ENCODE measurements around the gene MED27.

Gene MED27

DNA sequence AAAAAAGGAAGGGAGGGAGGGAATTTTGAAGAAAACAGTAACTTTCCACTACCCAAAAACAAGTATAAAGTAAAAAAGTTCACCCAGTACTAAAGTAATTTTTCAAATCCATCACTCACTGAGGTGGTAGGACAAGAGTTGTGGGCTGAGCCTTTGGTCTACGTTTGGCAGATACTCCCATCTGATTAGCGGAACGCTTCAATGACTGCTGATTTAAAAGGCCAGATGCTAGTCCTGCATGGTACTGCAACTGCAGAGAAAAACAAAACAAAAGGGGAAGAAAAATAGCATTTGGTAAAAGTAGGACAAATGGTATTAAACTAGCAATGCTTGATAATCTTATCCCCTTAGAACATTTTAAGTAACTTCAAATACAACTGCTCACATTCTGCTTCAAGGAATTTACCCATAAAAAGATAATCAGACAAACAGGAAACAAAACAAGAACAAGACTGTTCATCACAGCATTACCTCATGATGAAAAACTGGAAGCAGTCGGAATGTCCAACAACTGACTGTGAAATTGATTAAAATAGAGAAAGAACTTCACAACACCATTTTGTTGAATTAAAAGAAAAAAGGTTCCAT lies 65.4 kb downstream of the MED27 start:
- no peak overlapping the region for H3K4me2 ChIP-seq (ENCODE audit: insufficient read depth, low read length)
- H3K4me1 ChIP-seq (ENCODE audit: insufficient read depth, low read length), result no peaks in the 10 kb centered on the region
- no peak for ATAC-seq (ENCODE audit: insufficient read depth, low read depth)

DNA sequence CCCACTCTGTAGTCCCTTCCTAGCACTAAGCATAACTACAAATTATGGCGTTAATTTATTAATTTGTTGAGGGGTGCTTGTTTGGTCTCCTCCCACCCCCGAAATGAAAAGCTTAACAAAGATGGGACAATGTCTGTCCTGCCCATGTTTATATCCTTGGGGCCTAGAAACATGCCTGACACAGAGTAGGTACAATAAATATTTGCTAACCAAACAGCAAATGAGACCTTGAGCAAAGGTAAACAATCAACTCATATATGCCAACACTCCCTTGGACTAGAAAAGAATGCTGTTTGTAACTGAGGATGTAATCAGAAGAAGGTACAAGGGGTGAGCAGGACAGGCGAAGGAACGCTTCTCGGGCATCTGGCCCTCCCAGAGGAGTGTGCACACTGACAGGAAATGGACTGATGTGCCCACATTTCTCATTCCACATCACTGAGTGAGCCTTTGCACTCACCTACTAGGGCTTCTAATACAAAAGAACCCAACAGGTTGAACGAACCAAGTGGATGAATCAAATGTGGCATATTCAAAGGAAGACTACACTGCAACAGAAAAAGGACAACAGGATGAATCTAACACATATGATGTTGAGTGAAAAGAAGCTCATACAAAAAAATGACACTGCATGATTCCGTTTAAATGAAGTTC lies 66.8 kb downstream of the MED27 start:
- Histone ChIP-seq H2AFZ (ENCODE audit: low read depth, low read length) (no peak overlapping the region), H3K27ac (ENCODE audit: low read length) (no peak overlapping the region), H3K9ac (ENCODE audit: low read depth, low read length) (no peak overlapping the region), H3K27me3 (ENCODE audit: insufficient read depth, low read length, poor library complexity) (no peaks in the 10 kb centered on the region), H3K4me2 (ENCODE audit: insufficient read depth, low read length) (no peak overlapping the region), H3K4me3 (ENCODE audit: low read depth in 1 of 2, low read length in 2 of 2) (no peak overlapping the region), H4K20me1 (ENCODE audit: insufficient read depth, low read length) (peaks cover 15% of the 10 kb centered on the region; the same call in 1 of the 2 replicates), H3K9me3 (ENCODE audit: insufficient read depth, low read length, severe bottlenecking) (no peaks in the 10 kb centered on the region), H3K79me2 (ENCODE audit: insufficient read depth, low read length) (peaks cover 3% of the 10 kb centered on the region; the same call in 1 of the 2 replicates), H3K4me1 (ENCODE audit: insufficient read depth, low read length) (no peaks in the 10 kb centered on the region), H3K36me3 (ENCODE audit: insufficient read depth, low read length) (peaks cover 9% of the 10 kb centered on the region; the same call in 1 of the 2 replicates)
- no peak for ATAC-seq (ENCODE audit: insufficient read depth, low read depth)
- no peak for DNase-seq
- no peak for TF ChIP-seq EZH2 (IDR thresholded peaks at IDR 0.05; ENCODE audit: borderline replicate concordance, low read depth, low read length, severe bottlenecking)
- TF ChIP-seq, protein P1, sequence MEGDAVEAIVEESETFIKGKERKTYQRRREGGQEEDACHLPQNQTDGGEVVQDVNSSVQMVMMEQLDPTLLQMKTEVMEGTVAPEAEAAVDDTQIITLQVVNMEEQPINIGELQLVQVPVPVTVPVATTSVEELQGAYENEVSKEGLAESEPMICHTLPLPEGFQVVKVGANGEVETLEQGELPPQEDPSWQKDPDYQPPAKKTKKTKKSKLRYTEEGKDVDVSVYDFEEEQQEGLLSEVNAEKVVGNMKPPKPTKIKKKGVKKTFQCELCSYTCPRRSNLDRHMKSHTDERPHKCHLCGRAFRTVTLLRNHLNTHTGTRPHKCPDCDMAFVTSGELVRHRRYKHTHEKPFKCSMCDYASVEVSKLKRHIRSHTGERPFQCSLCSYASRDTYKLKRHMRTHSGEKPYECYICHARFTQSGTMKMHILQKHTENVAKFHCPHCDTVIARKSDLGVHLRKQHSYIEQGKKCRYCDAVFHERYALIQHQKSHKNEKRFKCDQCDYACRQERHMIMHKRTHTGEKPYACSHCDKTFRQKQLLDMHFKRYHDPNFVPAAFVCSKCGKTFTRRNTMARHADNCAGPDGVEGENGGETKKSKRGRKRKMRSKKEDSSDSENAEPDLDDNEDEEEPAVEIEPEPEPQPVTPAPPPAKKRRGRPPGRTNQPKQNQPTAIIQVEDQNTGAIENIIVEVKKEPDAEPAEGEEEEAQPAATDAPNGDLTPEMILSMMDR (IDR thresholded peaks at IDR 0.05; ENCODE audit: borderline replicate concordance, extremely low read depth, low read length, poor library complexity, severe bottlenecking), result no peak

More for the DNA sequence above, 65.4 kb downstream of the MED27 start:
- Histone ChIP-seq H3K79me2 (ENCODE audit: insufficient read depth, low read length) (peaks cover 6% of the 10 kb centered on the region; the same call in 1 of the 2 replicates), H2AFZ (ENCODE audit: low read depth, low read length) (no peak overlapping the region), H3K36me3 (ENCODE audit: insufficient read depth, low read length) (peaks cover 9% of the 10 kb centered on the region; the same call in 1 of the 2 replicates), H4K20me1 (ENCODE audit: insufficient read depth, low read length) (peaks cover 25% of the 10 kb centered on the region; the same call in 1 of the 2 replicates), H3K4me3 (ENCODE audit: low read depth in 1 of 2, low read length in 2 of 2) (no peak overlapping the region), H3K27me3 (ENCODE audit: insufficient read depth, low read length, poor library complexity) (no peaks in the 10 kb centered on the region), H3K27ac (ENCODE audit: low read length) (no peak overlapping the region), H3K9me3 (ENCODE audit: insufficient read depth, low read length, severe bottlenecking) (no peaks in the 10 kb centered on the region), H3K9ac (ENCODE audit: low read depth, low read length) (no peak overlapping the region)
- DNase-seq, result no peak
- no peak for TF ChIP-seq EZH2 (IDR thresholded peaks at IDR 0.05; ENCODE audit: borderline replicate concordance, low read depth, low read length, severe bottlenecking)
- TF ChIP-seq, protein P1 (IDR thresholded peaks at IDR 0.05; ENCODE audit: borderline replicate concordance, extremely low read depth, low read length, poor library complexity, severe bottlenecking), result no peak

DNA sequence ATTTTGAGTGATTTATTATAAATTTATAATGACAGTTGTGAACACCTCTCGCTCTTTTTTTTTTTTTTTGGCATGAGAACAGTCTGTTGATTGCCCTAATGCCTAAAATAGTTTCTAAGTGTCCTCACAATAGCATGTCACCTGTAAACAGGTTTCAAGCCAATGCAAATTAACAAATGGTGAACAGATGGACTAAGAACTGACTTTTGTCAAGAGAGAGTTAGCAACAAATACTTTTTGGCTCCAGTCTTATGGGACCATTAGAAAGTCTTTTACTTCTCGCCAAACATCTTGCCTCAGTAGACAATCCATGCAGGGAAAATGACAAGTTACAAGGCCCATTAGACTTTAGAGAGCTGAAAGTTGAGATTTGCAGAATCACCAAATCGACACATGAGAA lies 67.8 kb downstream of the MED27 start:
- TF ChIP-seq, protein P1 (IDR thresholded peaks at IDR 0.05; ENCODE audit: borderline replicate concordance, extremely low read depth, low read length, poor library complexity, severe bottlenecking), result no peak
- Histone ChIP-seq H3K4me1 (ENCODE audit: insufficient read depth, low read length) (no peaks in the 10 kb centered on the region), H3K27ac (ENCODE audit: low read length) (no peak overlapping the region), H3K36me3 (ENCODE audit: insufficient read depth, low read length) (peaks cover 9% of the 10 kb centered on the region; the same call in 1 of the 2 replicates), H4K20me1 (ENCODE audit: insufficient read depth, low read length) (peaks cover 7% of the 10 kb centered on the region; the same call in 1 of the 2 replicates), H3K27me3 (ENCODE audit: insufficient read depth, low read length, poor library complexity) (no peaks in the 10 kb centered on the region), H3K4me2 (ENCODE audit: insufficient read depth, low read length) (no peak overlapping the region), H3K79me2 (ENCODE audit: insufficient read depth, low read length) (peaks cover 3% of the 10 kb centered on the region; the same call in 1 of the 2 replicates), H2AFZ (ENCODE audit: low read depth, low read length) (no peak overlapping the region), H3K4me3 (ENCODE audit: low read depth in 1 of 2, low read length in 2 of 2) (no peak overlapping the region), H3K9ac (ENCODE audit: low read depth, low read length) (no peak overlapping the region), H3K9me3 (ENCODE audit: insufficient read depth, low read length, severe bottlenecking) (no peaks in the 10 kb centered on the region)
- no peak for ATAC-seq (ENCODE audit: insufficient read depth, low read depth)
- no peak for DNase-seq

All from DND-41 (cell line).